SK-N-DZ (cell line): ENCODE data around the gene GNG11.
"Not testable (repeated sequence)": the region's sequence is repeated elsewhere in the genome, so short reads cannot be mapped to it uniquely, and the experiment has no call there.

Experiments used
- DNase-seq: peaks from one replicate; pipeline ENCODE4 v3.0.0-alpha.2; 2015; ENCODE audit warnings: low spot score

The GNG11 gene

GRCh38 chr7:93911242-93911641, 10.3 kb upstream of the GNG11 start:
- not testable (repeated sequence) for DNase-seq

- not testable (repeated sequence) for DNase-seq
These were observed 9.9 kb upstream of the GNG11 start for GRCh38 chr7:93911661-93912060.

- DNase-seq: no peak
These were observed 8.3 kb upstream of the GNG11 start for GRCh38 chr7:93913197-93913596.

- DNase-seq: no peak
These were observed 6.9 kb upstream of the GNG11 start for GRCh38 chr7:93914581-93915066.

GRCh38 chr7:93915206-93915842, 6.2 kb upstream of the GNG11 start:
- not testable (repeated sequence) for DNase-seq

- DNase-seq: not testable (repeated sequence)
These were observed 5.6 kb upstream of the GNG11 start for GRCh38 chr7:93915888-93916287.

GRCh38 chr7:93916315-93916714, 5.2 kb upstream of the GNG11 start:
- DNase-seq: not testable (repeated sequence)

GRCh38 chr7:93920496-93921182, 896 bp upstream of the GNG11 start:
- DNase-seq: no peak

- DNase-seq: no peak
These were observed 349 bp upstream of the GNG11 start for GRCh38 chr7:93921186-93921585.

- DNase-seq: no peak
These were observed 1.8 kb downstream of the GNG11 start for GRCh38 chr7:93923296-93923695.

- DNase-seq: no peak
These were observed 2.4 kb downstream of the GNG11 start for GRCh38 chr7:93923942-93924341.

GRCh38 chr7:93926800-93927199, 5.3 kb downstream of the GNG11 start:
- DNase-seq: no peak

GRCh38 chr7:93927585-93927984, 6.0 kb downstream of the GNG11 start:
- DNase-seq: no peak

GRCh38 chr7:93931655-93932054, 10.1 kb downstream of the GNG11 start:
- no peak for DNase-seq

- DNase-seq: no peak
These were observed 11.6 kb downstream of the GNG11 start for GRCh38 chr7:93933156-93933555.

GRCh38 chr7:93935102-93935501, 13.6 kb downstream of the GNG11 start:
- DNase-seq: no peak

GRCh38 chr7:93937818-93938217, 16.3 kb downstream of the GNG11 start:
- DNase-seq: no peak

- DNase-seq: no peak
These were observed 16.8 kb downstream of the GNG11 start for GRCh38 chr7:93938293-93938692.

- DNase-seq: no peak
These were observed 20.4 kb downstream of the GNG11 start for GRCh38 chr7:93941945-93942344.

GRCh38 chr7:93943816-93944540, 22.4 kb downstream of the GNG11 start:
- no peak for DNase-seq

GRCh38 chr7:93944673-93945072, 23.1 kb downstream of the GNG11 start:
- DNase-seq: no peak

GRCh38 chr7:93945083-93945482, 23.5 kb downstream of the GNG11 start:
- no peak for DNase-seq
